Mesenchymal stem cell (in vitro differentiated cells and primary cell): Measurements from ENCODE around the gene FBXL7.

Experiments used
- DNase-seq: peaks from one replicate; pipeline ENCODE4 v3.0.0-alpha.2; 2013
- H2AFZ ChIP-seq: one replicate; pipeline ENCODE4 v1.6.1; 2013; ENCODE audit warnings: low read depth, mild to moderate bottlenecking, control low read depth, inconsistent platforms, low read length, moderate library complexity
- H2AK5ac ChIP-seq: 2 replicates; pipeline ENCODE4 v1.6.1; 2013; ENCODE audit warnings: low read length, moderate library complexity, mild to moderate bottlenecking, inconsistent platforms; ENCODE audit not compliant: severe bottlenecking
- H2BK120ac ChIP-seq: one replicate; pipeline ENCODE4 v1.6.1; 2013; ENCODE audit warnings: low read depth, mild to moderate bottlenecking, inconsistent platforms, low read length, moderate library complexity
- H2BK12ac ChIP-seq, 2 experiments: one replicate each; pipeline ENCODE4 v1.6.1; 2013; ENCODE audit warnings: inconsistent platforms in 2 of 2, low read length in 2 of 2, mild to moderate bottlenecking in 2 of 2, moderate library complexity in 2 of 2, control low read depth in 1 of 2
- H2BK15ac ChIP-seq: one replicate; pipeline ENCODE4 v1.6.1; 2013; ENCODE audit warnings: mild to moderate bottlenecking, low read depth, inconsistent platforms; ENCODE audit not compliant: poor library complexity, severe bottlenecking
- H2BK5ac ChIP-seq: 2 replicates; pipeline ENCODE4 v1.6.1; 2013; ENCODE audit warnings: low read depth, mild to moderate bottlenecking, low read length, control low read depth, inconsistent platforms; ENCODE audit not compliant: poor library complexity, severe bottlenecking
- H3K14ac ChIP-seq, 2 experiments: one replicate each; pipeline ENCODE4 v1.6.1; 2013; ENCODE audit warnings: inconsistent platforms in 2 of 2, low read length in 2 of 2, control low read depth in 1 of 2, mild to moderate bottlenecking in 1 of 2, moderate library complexity in 1 of 2
- H3K18ac ChIP-seq, 2 experiments: one replicate each; pipeline ENCODE4 v1.6.1; 2013; ENCODE audit warnings: inconsistent platforms in 2 of 2, low read length in 2 of 2, control low read depth in 1 of 2, low read depth in 1 of 2, mild to moderate bottlenecking in 1 of 2
- H3K23ac ChIP-seq, 2 experiments: one replicate each; pipeline ENCODE4 v1.6.1; 2013; ENCODE audit warnings: inconsistent platforms in 2 of 2, low read length in 2 of 2, mild to moderate bottlenecking in 2 of 2, moderate library complexity in 2 of 2, control low read depth in 1 of 2
- H3K27ac ChIP-seq: 2 replicates; pipeline ENCODE4 v1.5.1; 2013; ENCODE audit warnings: mild to moderate bottlenecking, moderate library complexity, low read length, control low read depth, inconsistent platforms; ENCODE audit not compliant: poor library complexity, severe bottlenecking
- H3K27me3 ChIP-seq, 2 experiments: 2 replicates each; pipeline versions ENCODE4 v1.6.1 to v1.7.0; 2013; ENCODE audit warnings: low read length in 2 of 2, mild to moderate bottlenecking in 2 of 2, moderate library complexity in 2 of 2, control low read depth in 1 of 2, inconsistent platforms in 1 of 2; ENCODE audit not compliant: control insufficient read depth in 1 of 2, insufficient read depth in 1 of 2
- H3K36me3 ChIP-seq, 2 experiments: 2 replicates each; pipeline versions ENCODE4 v1.6.1 to v1.7.0; 2013; ENCODE audit warnings: low read length in 2 of 2, control low read depth in 1 of 2, inconsistent platforms in 1 of 2, low read depth in 1 of 2, mild to moderate bottlenecking in 1 of 2; ENCODE audit not compliant: insufficient read depth in 2 of 2, control insufficient read depth in 1 of 2
- H3K4ac ChIP-seq, 2 experiments: one replicate each; pipeline ENCODE4 v1.6.1; 2013; ENCODE audit warnings: inconsistent platforms in 2 of 2, low read length in 2 of 2, mild to moderate bottlenecking in 2 of 2, moderate library complexity in 2 of 2, control low read depth in 1 of 2, low read depth in 1 of 2
- H3K4me1 ChIP-seq: 2 replicates; pipeline ENCODE4 v1.6.1; 2013; ENCODE audit warnings: low read depth, low read length, control low read depth; ENCODE audit not compliant: control insufficient read depth, insufficient read depth
- H3K4me2 ChIP-seq: 2 replicates; pipeline ENCODE4 v1.6.1; 2013; ENCODE audit warnings: low read length, mild to moderate bottlenecking, inconsistent platforms; ENCODE audit not compliant: poor library complexity, severe bottlenecking
- H3K4me3 ChIP-seq, 2 experiments: 2 replicates each; pipeline versions ENCODE4 v1.5.1 to v1.7.0; 2013; ENCODE audit warnings: low read length in 2 of 2, mild to moderate bottlenecking in 2 of 2, control low read depth in 1 of 2, low read depth in 1 of 2; ENCODE audit not compliant: insufficient read depth in 1 of 2
- H3K79me1 ChIP-seq: replicated peaks from 2 replicates; pipeline ENCODE4 v1.6.1; 2013; ENCODE audit warnings: mild to moderate bottlenecking, control low read depth, low read length, inconsistent platforms; ENCODE audit not compliant: poor library complexity, severe bottlenecking
- H3K9ac ChIP-seq: 2 replicates; pipeline ENCODE4 v1.7.0; 2013; ENCODE audit warnings: mild to moderate bottlenecking, low read length, moderate library complexity
- H3K9me3 ChIP-seq: 2 replicates; pipeline ENCODE4 v1.7.0; 2013; ENCODE audit warnings: mild to moderate bottlenecking, low read length; ENCODE audit not compliant: control insufficient read depth
- H4K8ac ChIP-seq: one replicate; pipeline ENCODE4 v1.6.1; 2013; ENCODE audit warnings: inconsistent platforms, mild to moderate bottlenecking, low read length, moderate library complexity
- H4K91ac ChIP-seq: one replicate; pipeline ENCODE4 v1.6.1; 2013; ENCODE audit warnings: mild to moderate bottlenecking, low read length, inconsistent platforms
- WGBS: methylation state at CpG from one replicate; pipeline ENCODE4 v1.1.7; 2013; ENCODE audit warnings: mixed read lengths; 5-methylcytosine and 5-hydroxymethylcytosine counted together

FBXL7 gene

DNA sequence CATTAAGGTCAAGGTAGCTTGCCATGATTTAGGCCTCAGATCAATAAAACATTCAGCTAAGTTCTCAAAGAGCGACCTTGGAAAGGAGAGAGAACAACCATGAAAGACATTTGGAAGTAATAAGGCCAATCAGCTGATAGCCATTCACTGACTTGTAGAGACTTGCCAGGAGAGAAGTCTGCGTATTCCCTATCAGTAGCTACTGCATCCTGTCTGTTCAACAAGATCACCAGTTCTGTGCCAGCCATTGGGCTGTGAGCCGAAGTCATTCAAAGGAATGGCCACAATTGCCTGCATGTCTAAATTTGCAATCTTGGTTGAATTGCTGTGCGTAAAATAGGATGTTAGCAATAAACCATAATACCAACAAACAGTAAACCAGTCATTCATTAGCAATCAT, 219.8 kb downstream of the FBXL7 start:
- no peak overlapping the region for H2BK5ac ChIP-seq
- no peak overlapping the region for H2BK12ac ChIP-seq
- no peak overlapping the region for H3K4me3 ChIP-seq
- H3K4me1 ChIP-seq = peaks cover 1% of the 10 kb centered on the region
- peak; percentile 5 for DNase-seq
- no peak overlapping the region for H3K18ac ChIP-seq
- no peak overlapping the region for H2BK120ac ChIP-seq
- no peak overlapping the region for H3K14ac ChIP-seq
- H3K36me3 ChIP-seq = no peaks in the 10 kb centered on the region
- no peaks in the 10 kb centered on the region for H3K27me3 ChIP-seq
- H2BK15ac ChIP-seq = no peak overlapping the region
- no peak overlapping the region for H2AK5ac ChIP-seq
- H3K9ac ChIP-seq = peak overlapping the region; percentile 74
- no peak overlapping the region for H3K4ac ChIP-seq
- no peak overlapping the region for H4K8ac ChIP-seq
- WGBS = 56% methylated on average over 2 of the region's 4 CpGs
- H3K79me1 ChIP-seq = peaks cover 14% of the 10 kb centered on the region
- no peak overlapping the region for H3K4me2 ChIP-seq
- no peak overlapping the region for H2AFZ ChIP-seq
- H4K91ac ChIP-seq = no peak overlapping the region
- H3K9me3 ChIP-seq = peaks cover 3% of the 10 kb centered on the region
- H3K23ac ChIP-seq = no peak overlapping the region
- no peak overlapping the region for H3K27ac ChIP-seq

DNA sequence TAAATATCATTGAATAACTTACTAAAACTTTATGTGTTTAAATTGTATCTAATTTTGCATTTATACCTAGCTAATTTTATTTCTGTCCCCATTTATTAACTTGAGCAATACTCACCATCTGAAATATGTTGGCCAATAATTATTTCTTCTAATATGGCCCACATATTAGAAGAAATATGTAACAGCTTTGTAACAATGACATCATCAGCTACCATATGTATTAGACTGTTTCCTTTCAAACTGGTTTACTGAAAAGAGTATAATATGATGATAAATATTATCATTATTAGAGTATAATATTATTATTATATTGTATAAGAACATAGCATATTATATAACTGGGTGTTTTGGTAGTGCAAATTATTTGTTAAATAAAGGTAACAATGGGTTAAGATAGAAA, 220.5 kb downstream of the FBXL7 start:
- peaks cover 10% of the 10 kb centered on the region for H3K9me3 ChIP-seq
- H3K4me2 ChIP-seq = no peak overlapping the region
- no peak overlapping the region for H2AFZ ChIP-seq

DNA sequence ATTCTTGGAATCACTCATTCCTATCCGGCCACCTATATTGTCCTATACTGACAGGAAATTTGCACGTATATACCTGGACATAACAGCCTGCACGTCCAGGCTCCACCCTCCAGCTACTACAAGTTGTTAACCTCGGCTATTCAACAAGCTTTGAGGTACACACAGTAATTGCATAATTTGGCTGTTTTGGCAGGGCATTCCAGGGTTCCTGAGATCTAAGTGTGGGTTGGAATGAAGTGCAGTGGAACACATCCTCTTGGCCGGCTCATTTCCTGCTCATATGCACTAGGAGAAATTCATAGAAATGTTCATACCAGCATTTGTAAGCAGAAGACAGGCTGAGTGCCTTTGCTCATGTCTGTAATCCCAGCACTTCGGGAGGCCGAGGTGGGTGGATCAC, 222.3 kb downstream of the FBXL7 start:
- Histone ChIP-seq H3K27me3 (no peaks in the 10 kb centered on the region), H3K27ac (no peak overlapping the region), H2AFZ (no peak overlapping the region), H3K4ac (no peak overlapping the region), H3K9me3 (peaks cover 24% of the 10 kb centered on the region), H4K91ac (no peak overlapping the region), H2BK120ac (no peak overlapping the region), H3K36me3 (no peaks in the 10 kb centered on the region), H3K4me2 (no peak overlapping the region), H4K8ac (no peak overlapping the region), H3K79me1 (peaks cover 9% of the 10 kb centered on the region), H3K23ac (no peak overlapping the region), H3K9ac (no peak overlapping the region), H3K18ac (no peak overlapping the region), H2AK5ac (no peak overlapping the region), H3K14ac (no peak overlapping the region), H2BK5ac (no peak overlapping the region), H3K4me1 (no peaks in the 10 kb centered on the region), H2BK12ac (no peak overlapping the region), H2BK15ac (no peak overlapping the region), H3K4me3 (no peak overlapping the region)
- no peak for DNase-seq
- WGBS = 97% methylated on average over 7 of the region's 7 CpGs

More for the DNA sequence above, 220.5 kb downstream of the FBXL7 start:
- Histone ChIP-seq H3K23ac (no peak overlapping the region), H3K4ac (no peak overlapping the region), H4K91ac (no peak overlapping the region), H3K27me3 (no peaks in the 10 kb centered on the region), H2BK15ac (no peak overlapping the region), H3K27ac (no peak overlapping the region), H3K36me3 (no peaks in the 10 kb centered on the region), H3K14ac (no peak overlapping the region), H3K4me1 (peaks cover 1% of the 10 kb centered on the region), H4K8ac (no peak overlapping the region), H2AK5ac (no peak overlapping the region), H2BK12ac (no peak overlapping the region), H3K4me3 (no peak overlapping the region), H3K18ac (no peak overlapping the region), H3K9ac (no peak overlapping the region), H2BK5ac (no peak overlapping the region), H3K79me1 (peaks cover 13% of the 10 kb centered on the region), H2BK120ac (no peak overlapping the region)
- DNase-seq = no peak

DNA sequence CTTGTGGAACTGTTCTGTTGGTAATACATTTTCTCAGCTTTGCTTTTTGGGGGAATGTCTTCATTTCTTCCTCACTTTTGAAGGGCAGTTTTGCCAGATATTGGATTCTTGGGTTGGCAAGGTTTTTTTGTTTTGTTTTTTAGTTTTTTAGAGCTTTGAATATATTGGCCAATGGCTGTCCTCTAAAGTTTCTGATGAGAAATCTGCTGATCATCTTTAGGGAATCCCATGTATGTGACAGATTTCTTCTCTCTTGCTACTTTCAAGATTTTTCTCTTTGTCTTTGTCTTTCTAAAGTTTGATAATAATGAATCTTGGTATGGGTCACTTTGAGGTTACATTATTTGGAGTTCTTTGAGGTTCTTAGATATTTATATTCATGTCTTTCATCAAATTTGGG, 227.4 kb downstream of the FBXL7 start:
- Histone ChIP-seq H2AFZ (no peak overlapping the region), H3K4ac (no peak overlapping the region), H3K4me1 (no peaks in the 10 kb centered on the region), H3K36me3 (no peaks in the 10 kb centered on the region), H3K27me3 (no peaks in the 10 kb centered on the region), H3K9me3 (peaks cover 41% of the 10 kb centered on the region), H4K8ac (no peak overlapping the region), H3K27ac (no peak overlapping the region), H3K23ac (no peak overlapping the region), H2BK120ac (no peak overlapping the region), H2BK5ac (no peak overlapping the region), H2AK5ac (no peak overlapping the region), H3K4me2 (no peak overlapping the region), H3K4me3 (no peak overlapping the region), H3K9ac (no peak overlapping the region), H2BK15ac (no peak overlapping the region), H3K14ac (no peak overlapping the region), H2BK12ac (no peak overlapping the region), H3K18ac (no peak overlapping the region), H3K79me1 (peaks cover 13% of the 10 kb centered on the region), H4K91ac (no peak overlapping the region)
- DNase-seq = no peak
